H1 (cell line): Measurements from ENCODE around the gene SCYL3.
"Not testable (repeated sequence)": the region's sequence is repeated elsewhere in the genome, so short reads cannot be mapped to it uniquely, and the experiment has no call there.

ENCODE experiments used
- BCL11A ChIP-seq, 2 experiments: IDR thresholded peaks; one replicate each; pipeline ENCODE4 v1.6.1; 2011; ENCODE audit warnings: low read depth in 2 of 2, low read length in 2 of 2, mild to moderate bottlenecking in 2 of 2
- CHD2 ChIP-seq: IDR thresholded peaks from 2 replicates; pipeline ENCODE4 v1.6.1; 2012; ENCODE audit warnings: low read length, improper control_type of control experiment
- CTBP2 ChIP-seq: IDR thresholded peaks from 2 replicates; pipeline ENCODE4 v1.7.0; 2011; ENCODE audit warnings: borderline replicate concordance, mild to moderate bottlenecking, moderate library complexity, mixed read lengths, low read length; ENCODE audit not compliant: insufficient read depth, insufficient read length
- CTCF ChIP-seq, 3 experiments: IDR thresholded peaks; 1 replicate in 2 of 3; 2 replicates in 1 of 3; pipeline versions ENCODE4 v1.5.1 to v1.6.1; 2011; ENCODE audit warnings: low read length in 3 of 3, mild to moderate bottlenecking in 3 of 3, inconsistent platforms in 2 of 3, low read depth in 1 of 3, moderate library complexity in 1 of 3; ENCODE audit not compliant: insufficient read depth in 1 of 3; ENCODE audit errors: control extremely low read depth in 1 of 3
- EZH2 ChIP-seq: fragments of 200-600 bp; sonication (generic); IDR thresholded peaks from 2 replicates; pipeline ENCODE4 v1.7.1; 2012; ENCODE audit warnings: low read depth, mild to moderate bottlenecking, moderate library complexity, low read length, inconsistent platforms; ENCODE audit not compliant: severe bottlenecking
- FOSL1 ChIP-seq: IDR thresholded peaks from 2 replicates; pipeline ENCODE4 v1.6.1; 2011; ENCODE audit warnings: mild to moderate bottlenecking, low read depth, low read length, moderate library complexity; ENCODE audit not compliant: insufficient read depth
- HDAC2 ChIP-seq, 2 experiments: fragments of 300-600 bp in 1 of 2; sonication (generic) in 1 of 2; IDR thresholded peaks; 2 replicates each; pipeline ENCODE4 v1.6.1; 2011 to 2012; ENCODE audit warnings: low read depth in 2 of 2, low read length in 2 of 2, mild to moderate bottlenecking in 2 of 2, moderate library complexity in 2 of 2, borderline replicate concordance in 1 of 2, inconsistent platforms in 1 of 2
- HDAC6 ChIP-seq: IDR thresholded peaks from one replicate; pipeline ENCODE4 v1.7.1; 2012; ENCODE audit warnings: low read depth, mild to moderate bottlenecking, inconsistent platforms, low read length, moderate library complexity
- JUND ChIP-seq: IDR thresholded peaks from 2 replicates; pipeline ENCODE4 v1.6.1; 2011; ENCODE audit warnings: mild to moderate bottlenecking, improper control_type of control experiment, low read length
- KDM1A ChIP-seq: fragments of 200-600, 300-600 bp; sonication (generic); IDR thresholded peaks from 2 replicates; pipeline ENCODE4 v1.7.1; 2016; ENCODE audit warnings: mild to moderate bottlenecking, low read length, borderline replicate concordance
- POLR2A ChIP-seq, 2 experiments: IDR thresholded peaks; 1 replicate in 1 of 2; 2 replicates in 1 of 2; pipeline ENCODE4 v1.6.1; 2011; ENCODE audit warnings: low read depth in 2 of 2, low read length in 2 of 2, mild to moderate bottlenecking in 2 of 2; ENCODE audit errors: control extremely low read depth in 1 of 2
- ZNF274 ChIP-seq: IDR thresholded peaks from 2 replicates; pipeline ENCODE4 v1.7.0; 2012; ENCODE audit warnings: low read length, borderline replicate concordance; ENCODE audit errors: extremely low read depth

DNA sequence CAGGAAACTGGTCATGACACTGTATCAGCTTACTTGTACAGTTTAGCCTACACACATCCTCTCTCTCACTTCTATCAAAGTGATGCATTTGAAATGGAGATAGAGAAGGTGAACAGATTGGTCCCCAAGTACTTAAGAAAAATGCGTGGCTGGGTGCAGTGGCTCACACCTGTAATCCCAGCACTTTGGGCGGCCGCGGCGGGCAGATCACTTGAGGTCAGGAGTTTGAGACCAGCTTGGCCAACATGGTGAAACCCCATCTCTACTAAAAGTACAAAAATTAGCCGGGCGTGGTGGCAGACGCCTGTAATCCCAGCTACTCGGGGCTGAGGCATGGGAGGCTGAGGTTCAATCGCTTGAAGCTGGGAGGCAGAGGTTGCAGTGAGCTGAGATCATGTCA lies 29.2 kb downstream of the SCYL3 start:
- not testable (repeated sequence) for TF ChIP-seq CTCF (IDR thresholded peaks at IDR 0.05; ENCODE audit: control extremely low read depth in 1 of 3, insufficient read depth in 1 of 3, low read depth in 1 of 3, low read length in 3 of 3); FOSL1; HDAC2 (IDR thresholded peaks at IDR 0.05; ENCODE audit: borderline replicate concordance in 1 of 2, low read depth in 2 of 2, low read length in 2 of 2); ZNF274; BCL11A (IDR thresholded peaks at IDR 0.05; ENCODE audit: low read depth in 2 of 2, low read length in 2 of 2); JUND; CHD2; HDAC6; POLR2A (IDR thresholded peaks at IDR 0.05; ENCODE audit: control extremely low read depth in 1 of 2, low read depth in 2 of 2, low read length in 2 of 2); CTBP2; EZH2; KDM1A
